ENCODE results near the gene SCLT1.

SCLT1 gene

GRCh38 chr4:128979934-128980333 is 113.4 kb downstream of the SCLT1 start:
- no peak overlapping the region for H3K4me3 ChIP-seq (ENCODE audit: low read depth, low read length)
- H3K9me3 ChIP-seq (ENCODE audit: severe bottlenecking) = no peaks in the 10 kb centered on the region
- no peak overlapping the region for H3K27ac ChIP-seq
- no peaks in the 10 kb centered on the region for H3K36me3 ChIP-seq
- no peak for TF ChIP-seq CTCF (IDR thresholded peaks at IDR 0.05; ENCODE audit: low read depth, low read length)
- no peaks in the 10 kb centered on the region for H3K27me3 ChIP-seq (ENCODE audit: insufficient read depth, low read depth, severe bottlenecking)
- DNase-seq = no peak

- Histone ChIP-seq H3K27ac (no peak overlapping the region), H3K4me3 (ENCODE audit: low read depth, low read length) (no peak overlapping the region), H3K36me3 (no peaks in the 10 kb centered on the region), H3K9me3 (ENCODE audit: severe bottlenecking) (no peaks in the 10 kb centered on the region), H3K27me3 (ENCODE audit: insufficient read depth, low read depth, severe bottlenecking) (no peaks in the 10 kb centered on the region)
- TF ChIP-seq CTCF (IDR thresholded peaks at IDR 0.05; ENCODE audit: low read depth, low read length) = no peak
- no peak for DNase-seq
Observed at GRCh38 chr4:128978985-128979384, 114.4 kb downstream of the SCLT1 start.

GRCh38 chr4:128974136-128974581 is 119.2 kb downstream of the SCLT1 start:
- H3K9me3 ChIP-seq (ENCODE audit: severe bottlenecking) = no peaks in the 10 kb centered on the region

GRCh38 chr4:128973384-128973783 is 120.0 kb downstream of the SCLT1 start:
- no peak for TF ChIP-seq CTCF (IDR thresholded peaks at IDR 0.05; ENCODE audit: low read depth, low read length)
- H3K27me3 ChIP-seq (ENCODE audit: insufficient read depth, low read depth, severe bottlenecking) = no peaks in the 10 kb centered on the region

More at GRCh38 chr4:128974136-128974581, 119.2 kb downstream of the SCLT1 start:
- H3K27me3 ChIP-seq (ENCODE audit: insufficient read depth, low read depth, severe bottlenecking) = no peaks in the 10 kb centered on the region
- no peak overlapping the region for H3K27ac ChIP-seq
- H3K4me3 ChIP-seq (ENCODE audit: low read depth, low read length) = no peak overlapping the region
- DNase-seq = no peak
- peaks cover 3% of the 10 kb centered on the region; the same call in 1 of the 2 replicates for H3K36me3 ChIP-seq
- TF ChIP-seq CTCF (IDR thresholded peaks at IDR 0.05; ENCODE audit: low read depth, low read length) = no peak

GRCh38 chr4:128961405-128961804 is 131.9 kb downstream of the SCLT1 start:
- Histone ChIP-seq H3K36me3 (no peaks in the 10 kb centered on the region; the same call in 1 of the 2 replicates), H3K4me3 (ENCODE audit: low read depth, low read length) (no peak overlapping the region), H3K27me3 (ENCODE audit: insufficient read depth, low read depth, severe bottlenecking) (no peaks in the 10 kb centered on the region), H3K27ac (no peak overlapping the region), H3K9me3 (ENCODE audit: severe bottlenecking) (no peaks in the 10 kb centered on the region)
- TF ChIP-seq CTCF (IDR thresholded peaks at IDR 0.05; ENCODE audit: low read depth, low read length) = no peak
- no peak for DNase-seq

More at GRCh38 chr4:128973384-128973783, 120.0 kb downstream of the SCLT1 start:
- Histone ChIP-seq H3K36me3 (peaks cover 7% of the 10 kb centered on the region; the same call in 1 of the 2 replicates), H3K9me3 (ENCODE audit: severe bottlenecking) (no peaks in the 10 kb centered on the region), H3K27ac (no peak overlapping the region), H3K4me3 (ENCODE audit: low read depth, low read length) (no peak overlapping the region)
- DNase-seq = no peak

GRCh38 chr4:128958194-128958593 is 135.1 kb downstream of the SCLT1 start:
- no peak for TF ChIP-seq CTCF (IDR thresholded peaks at IDR 0.05; ENCODE audit: low read depth, low read length)
- Histone ChIP-seq H3K9me3 (ENCODE audit: severe bottlenecking) (no peaks in the 10 kb centered on the region), H3K27me3 (ENCODE audit: insufficient read depth, low read depth, severe bottlenecking) (no peaks in the 10 kb centered on the region), H3K27ac (no peak overlapping the region), H3K4me3 (ENCODE audit: low read depth, low read length) (no peak overlapping the region), H3K36me3 (no peaks in the 10 kb centered on the region; the same call in 1 of the 2 replicates)
- no peak for DNase-seq
